CD14-positive monocyte (primary cell): ENCODE results near the gene ATP1B3. TPM values are rescaled to one million over a fixed set of nuclear protein-coding genes. Genes with fewer than 3 reads are reported as not detected.
A peak's percentile ranks its signal among the peaks of the same experiment; 100 is the strongest.

ENCODE experiments used
- DNase-seq, 3 donors: peaks; one replicate each; pipeline ENCODE4 v3.0.0-alpha.2; 2011 to 2022
- H2AFZ ChIP-seq: 2 replicates; pipeline ENCODE4 v1.6.0; 2012; ENCODE audit warnings: mild to moderate bottlenecking, low read depth, low read length, inconsistent platforms; ENCODE audit not compliant: insufficient read depth, poor library complexity, severe bottlenecking
- H3K27ac ChIP-seq, 2 donors: 1 replicate in 1 of 2; 2 replicates in 1 of 2; pipeline ENCODE4 v1.5.1; 2012 to 2013; ENCODE audit warnings: low read length in 2 of 2, control low read depth in 1 of 2, inconsistent platforms in 1 of 2, low read depth in 1 of 2, mild to moderate bottlenecking in 1 of 2
- H3K27me3 ChIP-seq, 2 donors: one replicate each; pipeline versions ENCODE4 v1.6.0 to v1.6.1; 2011 to 2013; ENCODE audit warnings: low read length in 2 of 2; ENCODE audit not compliant: control insufficient read depth in 2 of 2, insufficient read depth in 2 of 2
- H3K36me3 ChIP-seq, 2 donors: replicated peaks in 1 of 2; 1 replicate in 1 of 2; 2 replicates in 1 of 2; pipeline versions ENCODE4 v1.5.1 to v1.6.1; 2012 to 2013; ENCODE audit warnings: low read length in 2 of 2, control low read depth in 1 of 2, inconsistent platforms in 1 of 2, mild to moderate bottlenecking in 1 of 2; ENCODE audit not compliant: insufficient read depth in 2 of 2, control insufficient read depth in 1 of 2
- H3K4me1 ChIP-seq, 2 donors: 1 replicate in 1 of 2; 2 replicates in 1 of 2; pipeline versions ENCODE4 v1.5.1 to v1.6.1; 2012 to 2013; ENCODE audit warnings: low read length in 2 of 2, control low read depth in 1 of 2, inconsistent platforms in 1 of 2, mild to moderate bottlenecking in 1 of 2, moderate library complexity in 1 of 2; ENCODE audit not compliant: insufficient read depth in 2 of 2, control insufficient read depth in 1 of 2
- H3K4me2 ChIP-seq: replicated peaks from 2 replicates; pipeline ENCODE3; 2012; ENCODE audit warnings: low read length, moderate library complexity, mild to moderate bottlenecking; ENCODE audit not compliant: poor library complexity, severe bottlenecking; ENCODE audit errors: extremely low read depth
- H3K4me3 ChIP-seq, 3 experiments: fragments of 200-600 bp in 1 of 3; sonication (generic) in 1 of 3; replicated peaks in 1 of 3; 1 replicate in 2 of 3; 2 replicates in 1 of 3; pipeline ENCODE4 v1.5.1; 2011 to 2013; ENCODE audit warnings: low read length in 3 of 3, mild to moderate bottlenecking in 3 of 3, control low read depth in 2 of 3, low read depth in 2 of 3, inconsistent platforms in 1 of 3, moderate library complexity in 1 of 3
- H3K79me2 ChIP-seq: 2 replicates; pipeline ENCODE4 v1.6.0; 2012; ENCODE audit warnings: mild to moderate bottlenecking, control low read depth, inconsistent platforms, low read length, moderate library complexity; ENCODE audit not compliant: insufficient read depth
- H3K9ac ChIP-seq: 2 replicates; pipeline ENCODE4 v1.6.0; 2017; ENCODE audit warnings: low read length, mild to moderate bottlenecking; ENCODE audit not compliant: insufficient read depth, poor library complexity, severe bottlenecking
- H3K9me3 ChIP-seq, 2 donors: replicated peaks in 1 of 2; 1 replicate in 1 of 2; 2 replicates in 1 of 2; pipeline versions ENCODE4 v1.5.1 to v1.6.1; 2012 to 2013; ENCODE audit warnings: low read length in 2 of 2, control low read depth in 1 of 2; ENCODE audit not compliant: control insufficient read depth in 1 of 2, insufficient read depth in 1 of 2
- H4K20me1 ChIP-seq: 2 replicates; pipeline ENCODE4 v1.6.0; 2012; ENCODE audit warnings: mild to moderate bottlenecking, low read length, control low read depth, moderate library complexity; ENCODE audit not compliant: insufficient read depth
- H3K27ac Mint-ChIP-seq, 7 donors: one replicate each; pipeline ENCODE4 v1.8.0; 2020; ENCODE audit warnings: mild to moderate bottlenecking in 7 of 7, mixed read lengths in 7 of 7, moderate library complexity in 6 of 7, inconsistent platforms in 2 of 7
- H3K27me3 Mint-ChIP-seq, 3 donors: one replicate each; pipeline ENCODE4 v1.8.0; 2021 to 2022; ENCODE audit warnings: low read depth in 3 of 3, mild to moderate bottlenecking in 3 of 3, mixed read lengths in 3 of 3, moderate library complexity in 3 of 3, inconsistent platforms in 1 of 3
- H3K36me3 Mint-ChIP-seq, 2 donors: one replicate each; pipeline ENCODE4 v1.8.0; 2020; ENCODE audit warnings: mixed read lengths in 2 of 2, inconsistent platforms in 1 of 2, mild to moderate bottlenecking in 1 of 2
- H3K4me1 Mint-ChIP-seq: one replicate; pipeline ENCODE4 v1.8.0; 2020; ENCODE audit warnings: mild to moderate bottlenecking, mixed read lengths
- H3K4me3 Mint-ChIP-seq, 2 donors: one replicate each; pipeline ENCODE4 v1.8.0; 2020; ENCODE audit warnings: mild to moderate bottlenecking in 2 of 2, mixed read lengths in 2 of 2, moderate library complexity in 1 of 2
- H3K9me3 Mint-ChIP-seq, 7 donors: one replicate each; pipeline ENCODE4 v1.8.0; 2020 to 2022; ENCODE audit warnings: mixed read lengths in 7 of 7, mild to moderate bottlenecking in 6 of 7, moderate library complexity in 6 of 7, inconsistent platforms in 2 of 7
- WGBS: methylation state at CpG from one replicate; pipeline ENCODE4 v1.1.5; 2013; ENCODE audit warnings: missing lambda C conversion rate; ENCODE audit not compliant: insufficient coverage; 5-methylcytosine and 5-hydroxymethylcytosine counted together
- intact Hi-C, 2 donors: fragments of 100-400 bp; cut with micrococcal nuclease; formaldehyde crosslinking; loops; one replicate each; pipeline versions ENCODE4 v1.15.0 to v1.15.1; 2023
- polyA plus RNA-seq, 3 donors: library from polyadenylated mRNA; depleted of rRNA in 1 of 3; unstranded in 2 of 3; stranded (reverse) in 1 of 3; fragments of 300-500 nt in 2 of 3; fragments of >200 nt in 1 of 3; fragmentation: Illumina TruSeq in 2 of 3; gene quantifications; 1 replicate in 2 of 3; 2 replicates in 1 of 3; pipeline ENCODE4 v1.2.3, GENCODE V29; 2012 to 2021
- TF ChIP-seq, protein P1 (sequence below): fragments of 200-600 bp; IDR thresholded peaks from one replicate; pipeline ENCODE4 v1.8.0; 2022; ENCODE audit warnings: antibody characterized with exemption, mild to moderate bottlenecking

ATP1B3 gene
- polyA plus RNA-seq, 3 donors = 90.6 to 208 (median 177) TPM

DNA sequence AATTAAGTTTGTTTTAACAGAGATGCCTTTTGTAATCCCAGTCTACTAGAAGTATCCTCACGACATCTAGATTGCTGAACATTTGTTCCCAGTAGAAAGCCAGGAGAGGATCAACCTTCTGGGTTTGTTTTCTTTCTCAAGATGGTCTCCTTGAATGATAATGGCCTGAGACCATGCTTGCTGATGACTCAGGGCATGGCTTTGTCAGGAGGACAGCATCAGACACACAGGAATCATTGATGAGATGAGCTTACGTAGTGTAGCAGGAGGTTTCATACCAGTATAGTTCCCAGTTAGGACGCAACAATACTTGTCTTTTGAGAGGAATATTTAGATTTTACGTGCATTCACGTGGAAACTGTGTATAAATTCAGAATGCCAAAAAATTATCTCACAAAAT lies 38.6 kb downstream of the ATP1B3 start:
- DNase-seq = no peak
- Histone ChIP-seq H3K27ac (no peak overlapping the region), H2AFZ (no peak overlapping the region), H3K4me2 (no peak overlapping the region), H3K79me2 (no peaks in the 10 kb centered on the region), H3K27me3 (no peaks in the 10 kb centered on the region), H3K4me1 (no peaks in the 10 kb centered on the region), H3K4me3 (no peak overlapping the region), H3K36me3 (peaks cover 37 to 74% of the 10 kb centered on the region in 2 donors), H3K9ac (no peak overlapping the region), H3K9me3 (no peaks in the 10 kb centered on the region), H4K20me1 (no peaks in the 10 kb centered on the region)
- Mint-ChIP-seq H3K4me1 (peaks cover 2% of the 10 kb centered on the region), H3K36me3 (peaks cover 58 to 91% of the 10 kb centered on the region in 2 donors), H3K27ac (peak overlapping the region in 2 of 7 donors; percentile 20 to 33), H3K27me3 (no peaks in the 10 kb centered on the region), H3K4me3 (no peak overlapping the region), H3K9me3 (peaks cover 2 to 4% (median 3%) of the 10 kb centered on the region in 7 donors)
- TF ChIP-seq, protein P1, sequence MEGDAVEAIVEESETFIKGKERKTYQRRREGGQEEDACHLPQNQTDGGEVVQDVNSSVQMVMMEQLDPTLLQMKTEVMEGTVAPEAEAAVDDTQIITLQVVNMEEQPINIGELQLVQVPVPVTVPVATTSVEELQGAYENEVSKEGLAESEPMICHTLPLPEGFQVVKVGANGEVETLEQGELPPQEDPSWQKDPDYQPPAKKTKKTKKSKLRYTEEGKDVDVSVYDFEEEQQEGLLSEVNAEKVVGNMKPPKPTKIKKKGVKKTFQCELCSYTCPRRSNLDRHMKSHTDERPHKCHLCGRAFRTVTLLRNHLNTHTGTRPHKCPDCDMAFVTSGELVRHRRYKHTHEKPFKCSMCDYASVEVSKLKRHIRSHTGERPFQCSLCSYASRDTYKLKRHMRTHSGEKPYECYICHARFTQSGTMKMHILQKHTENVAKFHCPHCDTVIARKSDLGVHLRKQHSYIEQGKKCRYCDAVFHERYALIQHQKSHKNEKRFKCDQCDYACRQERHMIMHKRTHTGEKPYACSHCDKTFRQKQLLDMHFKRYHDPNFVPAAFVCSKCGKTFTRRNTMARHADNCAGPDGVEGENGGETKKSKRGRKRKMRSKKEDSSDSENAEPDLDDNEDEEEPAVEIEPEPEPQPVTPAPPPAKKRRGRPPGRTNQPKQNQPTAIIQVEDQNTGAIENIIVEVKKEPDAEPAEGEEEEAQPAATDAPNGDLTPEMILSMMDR = no peak
- intact Hi-C loops = loop anchor here in 1 of 2 donors (10.0 kb wide), 2 partner anchors 180 to 340 kb away; partner anchors contain the start of gene RNF7
- WGBS = 100% methylated on average over 1 of the region's 5 CpGs

DNA sequence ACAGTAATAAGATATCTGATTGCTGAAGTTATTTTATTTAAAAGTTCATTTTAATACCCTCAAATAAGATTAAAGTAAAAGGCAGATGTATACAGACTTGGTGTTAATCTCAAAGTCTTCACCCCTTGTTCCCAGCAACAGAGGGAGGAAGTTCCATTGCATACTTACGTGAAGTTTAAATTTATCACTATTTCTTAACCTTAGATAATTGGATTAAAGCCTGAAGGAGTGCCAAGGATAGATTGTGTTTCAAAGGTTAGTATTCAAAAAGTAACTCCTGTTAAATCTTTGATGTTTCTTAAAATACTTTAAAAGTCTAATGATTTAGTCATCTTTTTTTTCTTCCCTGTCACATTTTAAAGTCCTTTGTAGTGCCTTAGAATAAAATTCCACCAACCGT lies 39.3 kb downstream of the ATP1B3 start:
- no peaks in the 10 kb centered on the region for H3K4me1 ChIP-seq
- no peak overlapping the region for H3K4me3 ChIP-seq
- no peak overlapping the region for H3K4me2 ChIP-seq
- no peak overlapping the region for H3K4me3 Mint-ChIP-seq
- peaks cover 39 to 78% of the 10 kb centered on the region in 2 donors for H3K36me3 ChIP-seq
- H3K27ac Mint-ChIP-seq = no peak overlapping the region
- H3K9me3 Mint-ChIP-seq = peaks cover 2 to 4% (median 3%) of the 10 kb centered on the region in 7 donors
- H3K9ac ChIP-seq = no peak overlapping the region
- H4K20me1 ChIP-seq = no peaks in the 10 kb centered on the region
- no peaks in the 10 kb centered on the region for H3K27me3 ChIP-seq
- no peak overlapping the region for H3K27ac ChIP-seq
- WGBS = no CpG with 5 or more reads among the region's 2 CpGs
- no peaks in the 10 kb centered on the region for H3K4me1 Mint-ChIP-seq
- TF ChIP-seq, protein P1 = no peak
- H3K9me3 ChIP-seq = no peaks in the 10 kb centered on the region
- H3K27me3 Mint-ChIP-seq = no peaks in the 10 kb centered on the region
- intact Hi-C loops = loop anchor here in 1 of 2 donors (10.0 kb wide), 2 partner anchors 181 to 341 kb away; partner anchors contain the start of gene RNF7
- no peak for DNase-seq
- peaks cover 63 to 90% of the 10 kb centered on the region in 2 donors for H3K36me3 Mint-ChIP-seq
- no peaks in the 10 kb centered on the region for H3K79me2 ChIP-seq
- H2AFZ ChIP-seq = no peak overlapping the region
